ENCODE measurements around the gene PAGR1.
"Not testable (repeated sequence)": the region's sequence is repeated elsewhere in the genome, so short reads cannot be mapped to it uniquely, and the experiment has no call there.

The PAGR1 gene

DNA sequence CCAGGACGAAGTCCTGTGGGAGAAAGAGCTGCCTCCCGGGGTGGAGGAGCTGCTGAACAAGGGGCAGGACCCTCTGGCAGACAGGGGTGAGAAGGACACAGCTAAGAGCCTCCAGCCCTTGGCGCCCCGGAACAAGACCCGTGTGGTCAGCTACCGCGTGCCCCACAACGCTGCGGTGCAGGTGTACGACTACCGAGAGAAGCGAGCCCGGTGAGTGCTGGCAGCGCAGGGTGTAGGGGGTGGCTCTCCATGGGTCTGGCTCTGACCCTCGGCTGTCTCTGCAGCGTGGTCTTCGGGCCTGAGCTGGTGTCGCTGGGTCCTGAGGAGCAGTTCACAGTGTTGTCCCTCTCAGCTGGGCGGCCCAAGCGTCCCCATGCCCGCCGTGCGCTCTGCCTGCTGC is 25.7 kb downstream of the PAGR1 start:
- no peak for DNase-seq

DNA sequence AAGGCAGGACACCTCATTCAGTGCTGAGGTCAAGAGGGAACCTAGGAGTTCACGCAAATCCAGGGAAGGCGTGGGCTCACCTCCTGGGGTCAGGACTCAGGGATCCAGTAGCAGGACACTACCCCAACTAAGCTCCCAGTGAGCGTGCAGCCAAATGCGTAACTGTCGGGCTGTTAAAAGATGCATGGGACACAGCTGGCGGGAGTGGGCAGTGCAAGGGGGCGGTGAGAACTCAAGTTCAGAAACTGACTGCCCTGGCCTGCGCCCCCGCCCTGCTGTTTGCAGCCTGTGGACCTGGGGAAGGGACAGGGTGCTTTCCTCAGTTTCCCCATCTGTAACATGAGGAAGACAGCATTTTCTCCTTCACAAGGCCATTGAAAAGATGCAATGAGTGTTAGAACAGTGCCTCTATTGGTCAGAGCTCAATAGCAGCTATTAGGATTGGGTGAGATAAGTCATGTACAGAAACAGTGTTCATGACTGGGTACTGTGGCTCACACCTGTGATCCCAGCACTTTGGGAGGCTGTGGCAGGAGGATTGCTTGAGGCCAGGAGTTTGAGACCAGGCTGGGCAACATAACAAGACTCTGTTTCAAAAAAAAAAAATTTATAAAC is 26.9 kb downstream of the PAGR1 start:
- no peak for DNase-seq

DNA sequence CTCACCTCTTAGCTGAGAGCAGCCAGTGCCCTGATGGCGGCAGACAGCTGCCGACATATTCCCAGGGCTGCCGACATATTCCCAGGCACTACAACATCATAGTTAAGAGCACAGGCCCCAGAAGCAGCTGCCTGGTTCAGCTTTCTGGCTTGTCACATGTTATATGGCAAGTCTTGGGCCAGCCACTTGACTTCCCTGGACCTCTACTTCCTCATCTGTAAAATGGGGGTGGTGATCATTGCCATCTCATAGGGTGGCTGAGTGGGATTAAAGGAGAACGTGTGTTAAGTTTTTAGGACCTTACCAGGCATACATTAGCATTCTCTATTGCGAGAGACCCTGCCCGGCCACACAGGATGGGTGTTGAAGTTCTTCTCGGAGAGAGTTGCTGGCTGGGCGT is 28.0 kb downstream of the PAGR1 start:
- DNase-seq = no peak

DNA sequence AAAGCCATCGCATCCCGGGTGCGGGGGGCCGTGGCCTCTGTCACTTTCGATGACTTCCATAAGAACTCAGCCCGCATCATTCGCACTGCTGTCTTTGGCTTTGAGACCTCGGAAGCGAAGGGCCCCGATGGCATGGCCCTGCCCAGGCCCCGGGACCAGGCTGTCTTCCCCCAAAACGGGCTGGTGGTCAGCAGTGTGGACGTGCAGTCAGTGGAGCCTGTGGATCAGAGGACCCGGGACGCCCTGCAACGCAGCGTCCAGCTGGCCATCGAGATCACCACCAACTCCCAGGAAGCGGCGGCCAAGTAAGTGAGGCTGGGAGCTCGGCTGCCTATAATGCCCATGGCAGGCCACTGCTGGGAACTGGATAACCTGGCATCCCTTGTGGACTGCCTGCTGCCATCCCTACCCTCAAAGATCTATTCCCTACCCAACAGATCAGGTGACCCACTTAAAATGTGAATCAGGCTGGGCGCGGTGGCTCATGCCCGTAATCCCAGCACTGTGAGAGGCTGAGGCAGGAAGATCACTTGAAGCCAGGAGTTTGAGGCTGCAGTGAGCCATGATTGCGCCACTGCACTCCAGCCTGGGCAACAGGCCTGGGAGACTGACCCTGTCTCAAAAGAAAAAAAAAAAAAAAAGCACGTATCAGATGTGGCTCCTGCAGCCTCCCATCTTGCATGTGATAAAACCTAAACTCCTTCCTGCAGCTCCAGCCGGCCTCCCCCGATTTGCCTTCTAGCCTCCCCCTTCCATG is 28.8 kb downstream of the PAGR1 start:
- no peak for DNase-seq

DNA sequence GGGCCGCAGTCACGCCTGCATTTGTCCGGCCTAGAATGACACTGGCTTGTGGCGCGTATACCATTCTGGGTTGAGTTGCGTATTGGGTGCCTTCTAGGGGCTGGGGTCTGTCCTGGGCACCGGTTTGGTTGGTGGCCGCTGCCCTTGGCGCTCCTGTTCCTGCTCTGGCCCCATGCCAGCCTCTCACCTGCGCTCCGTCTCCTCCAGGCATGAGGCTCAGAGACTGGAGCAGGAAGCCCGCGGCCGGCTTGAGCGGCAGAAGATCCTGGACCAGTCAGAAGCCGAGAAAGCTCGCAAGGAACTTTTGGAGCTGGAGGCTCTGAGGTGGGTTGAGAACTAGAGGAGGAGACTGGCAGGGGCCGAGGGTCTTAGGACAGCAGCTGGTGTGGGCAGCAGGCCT is 29.7 kb downstream of the PAGR1 start:
- no peak for DNase-seq

DNA sequence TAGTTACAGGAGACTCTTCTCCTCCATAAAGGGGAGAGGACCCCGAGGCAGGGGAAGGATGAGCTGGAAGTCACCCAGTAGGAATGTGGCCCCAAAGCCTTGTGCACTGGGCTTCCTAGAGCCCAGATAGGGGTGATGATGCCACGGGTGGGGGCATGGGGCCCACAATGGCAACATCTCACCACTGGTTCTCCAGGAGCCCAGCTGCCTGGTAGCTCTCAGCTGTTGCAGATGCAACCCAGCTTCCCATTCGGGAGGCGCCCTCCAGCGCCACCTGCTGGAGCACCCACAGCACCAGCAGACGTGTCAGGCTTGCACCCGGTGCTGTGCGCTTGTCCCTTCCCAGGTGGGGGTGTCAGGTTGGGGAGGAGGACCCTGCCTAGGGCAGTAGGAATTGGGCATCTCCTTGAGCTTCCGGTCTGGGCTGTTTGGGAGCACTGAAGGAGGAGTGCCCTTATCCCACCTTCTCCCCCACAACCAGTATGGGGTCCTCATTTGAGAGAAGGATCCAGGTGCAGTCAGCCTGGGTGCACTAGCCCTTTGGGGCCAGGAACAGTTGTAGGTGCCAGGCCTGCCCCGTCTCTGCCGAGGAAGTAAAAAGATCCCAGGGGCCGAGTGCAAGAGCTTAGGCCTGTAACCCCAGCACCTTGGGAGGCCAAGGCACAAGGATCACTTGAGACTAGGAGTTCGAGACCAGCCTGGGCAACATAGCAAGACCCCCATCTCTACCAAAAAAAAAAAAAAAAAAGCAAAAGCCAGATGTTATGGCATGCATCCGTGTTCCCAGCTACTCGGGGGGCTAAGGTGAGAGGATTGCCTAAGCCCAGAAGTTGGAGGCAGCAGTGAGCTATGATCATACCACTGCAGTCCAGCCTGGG is 32.7 kb downstream of the PAGR1 start:
- DNase-seq = peak; percentile 60

DNA sequence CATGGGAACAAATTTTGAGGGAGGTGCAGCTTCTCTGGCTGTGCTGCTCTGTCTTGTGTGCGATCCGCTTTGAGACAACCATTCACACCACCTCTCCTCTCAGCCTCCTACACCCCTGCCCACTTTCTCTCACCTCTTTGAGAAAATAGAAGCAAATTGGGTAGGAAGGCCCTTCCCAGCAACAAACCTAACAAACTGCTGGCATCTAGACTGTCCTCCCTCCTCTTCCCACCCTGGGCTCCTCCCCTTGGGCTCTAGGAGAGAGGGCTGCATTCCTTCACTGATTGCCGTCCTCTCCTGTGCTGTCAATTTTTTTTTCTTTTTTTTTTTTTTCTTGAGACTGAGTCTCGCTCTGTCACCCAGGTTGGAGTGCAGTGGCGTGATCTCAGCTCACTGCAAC is 33.6 kb downstream of the PAGR1 start:
- DNase-seq = no peak

DNA sequence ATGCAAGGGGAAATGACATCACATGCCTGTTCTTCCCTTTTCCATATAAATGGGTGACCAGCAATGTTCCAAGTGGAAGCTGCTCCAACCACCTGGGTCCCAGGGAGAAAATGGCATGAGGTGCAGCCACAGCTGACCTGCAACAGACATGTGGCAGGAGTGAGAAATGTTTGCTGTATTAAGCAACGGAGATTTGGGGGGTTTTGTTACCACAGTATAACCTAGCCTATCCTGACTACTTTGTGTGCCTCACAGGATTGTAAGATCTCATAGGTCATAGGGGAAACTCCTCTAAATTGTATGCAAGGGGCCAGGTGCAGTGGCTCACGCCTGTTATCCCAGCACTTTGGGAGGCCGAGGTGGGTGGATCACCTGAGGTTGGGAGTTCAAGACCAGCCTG is 35.0 kb downstream of the PAGR1 start:
- no peak for DNase-seq

DNA sequence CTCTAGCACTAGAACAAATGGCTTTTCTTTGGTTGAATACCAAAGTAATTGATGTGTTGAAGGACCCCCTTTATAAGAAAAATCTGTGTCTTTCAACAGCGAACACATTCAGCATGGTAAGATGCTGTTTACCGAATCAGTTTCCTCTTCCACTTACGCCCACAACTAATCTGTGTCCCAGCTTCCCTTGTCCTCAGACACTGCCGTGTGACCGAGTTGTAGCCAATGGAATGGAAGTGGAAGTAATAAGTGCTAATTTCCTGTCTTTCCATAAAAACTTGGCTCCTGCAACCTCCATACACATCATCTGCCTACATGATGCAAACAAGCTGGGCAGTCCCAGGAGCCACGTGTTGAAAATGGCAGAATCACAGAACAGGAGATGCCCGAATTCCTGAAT is 36.7 kb downstream of the PAGR1 start:
- no peak for DNase-seq

DNA sequence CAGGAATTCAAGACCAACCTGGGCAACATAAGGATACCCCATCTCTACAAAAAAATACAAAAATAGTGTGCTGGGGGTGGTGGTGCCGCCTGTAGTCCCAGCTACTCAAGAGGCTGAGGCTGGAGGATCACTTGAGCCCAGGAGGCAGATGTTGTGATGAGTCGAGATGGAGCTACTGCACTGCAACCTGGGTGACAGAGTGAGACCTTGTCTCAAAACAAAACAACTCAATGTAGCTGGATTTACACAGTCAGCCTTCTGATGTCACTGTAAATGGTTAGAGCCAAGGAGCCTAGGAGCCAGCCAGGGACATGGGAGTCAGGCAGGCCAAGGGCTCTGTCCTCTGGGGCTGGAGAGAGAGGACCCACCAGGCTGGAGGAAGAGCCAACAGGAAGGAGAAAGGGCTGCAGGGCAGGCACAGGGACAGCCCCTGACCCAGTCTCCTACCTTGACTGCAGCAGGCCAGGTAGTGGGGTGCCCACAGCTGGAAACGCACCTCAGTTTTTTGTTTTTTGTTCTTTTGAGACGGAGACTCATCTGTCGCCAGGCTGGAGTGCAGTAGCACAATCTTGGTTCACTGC is 38.7 kb downstream of the PAGR1 start:
- no peak for DNase-seq

DNA sequence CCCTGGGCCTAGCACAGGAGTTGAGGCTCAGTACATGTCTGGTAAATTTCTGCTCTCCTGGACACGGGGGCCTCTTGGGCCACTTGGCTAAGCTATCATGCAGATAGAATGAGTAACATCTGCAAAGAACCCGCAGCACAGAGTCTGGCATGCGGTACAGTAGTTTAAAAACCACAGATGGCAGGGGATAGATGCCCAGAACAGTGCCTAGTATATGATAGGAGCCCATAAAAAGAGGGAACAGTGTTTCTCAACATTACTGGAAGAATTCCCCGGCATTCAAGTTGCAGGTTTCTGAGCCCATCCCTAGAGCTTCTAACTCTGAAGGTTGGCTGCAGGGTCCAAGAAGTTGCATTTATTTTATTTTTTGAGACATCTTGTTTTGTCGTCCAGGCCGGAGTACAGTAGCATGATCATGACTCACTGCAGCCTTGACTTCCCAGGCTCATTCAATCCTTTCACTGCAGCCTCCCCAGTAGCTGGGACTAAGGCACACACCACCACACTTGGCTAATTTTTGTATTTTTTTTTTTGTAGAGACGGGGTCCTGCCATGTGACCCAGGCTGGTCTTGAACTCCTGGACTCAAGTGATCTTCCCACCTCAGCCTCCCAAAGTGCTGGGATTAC is 41.3 kb downstream of the PAGR1 start:
- peak; percentile 10 for DNase-seq

DNA sequence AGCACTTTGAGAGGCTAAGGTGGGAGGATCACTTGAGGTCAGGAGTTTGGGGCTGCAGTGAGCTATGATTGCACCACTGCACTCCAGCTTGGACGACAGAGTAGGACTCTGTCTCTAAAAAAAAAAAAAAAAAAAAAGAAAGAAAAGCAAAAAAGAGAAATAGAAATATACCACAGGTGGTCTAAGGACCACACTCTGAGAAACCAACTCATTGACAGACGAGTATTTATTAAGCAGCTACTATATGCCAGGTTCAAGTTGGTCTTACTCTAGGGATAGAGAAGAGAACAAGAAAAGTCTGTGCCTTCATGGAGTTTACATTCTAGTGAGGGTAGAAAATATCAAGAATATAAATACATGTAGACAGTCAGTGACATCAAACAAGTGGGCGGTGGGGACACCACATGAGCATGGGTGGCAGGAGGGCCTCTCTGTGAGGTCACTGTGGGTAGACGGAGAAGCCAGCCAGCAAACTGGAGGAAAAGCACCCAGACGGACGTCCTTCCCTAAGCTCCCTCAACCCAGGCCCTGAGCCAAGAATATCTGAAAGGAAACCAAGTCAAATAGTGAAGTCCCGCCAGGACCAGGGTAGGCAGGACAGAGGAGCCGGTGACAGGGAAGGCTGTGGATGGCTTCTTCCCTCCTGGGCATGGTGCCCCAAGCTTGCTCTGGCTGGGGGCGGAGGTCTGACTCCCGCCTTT is 42.3 kb downstream of the PAGR1 start:
- no peak for DNase-seq

DNA sequence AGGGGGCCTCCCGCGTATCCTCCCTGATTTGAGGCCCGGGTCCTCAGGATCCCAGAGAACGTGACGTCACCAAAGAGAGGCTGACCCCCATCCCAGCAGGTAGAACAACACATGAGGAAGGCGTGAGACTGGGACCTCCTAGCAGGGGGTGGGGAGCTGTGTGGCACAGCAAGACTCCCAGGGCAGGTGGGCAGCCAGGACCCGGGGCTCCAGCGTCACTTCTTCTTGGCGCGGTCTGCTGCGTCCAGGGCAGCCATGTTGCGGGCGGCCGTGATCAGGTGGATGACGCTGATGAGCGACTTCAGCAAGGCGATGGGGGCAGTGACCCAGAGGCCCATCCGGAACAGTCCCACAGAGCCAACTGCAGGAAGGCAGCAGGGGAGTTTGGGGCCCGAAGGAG is 43.0 kb downstream of the PAGR1 start:
- no peak for DNase-seq

DNA sequence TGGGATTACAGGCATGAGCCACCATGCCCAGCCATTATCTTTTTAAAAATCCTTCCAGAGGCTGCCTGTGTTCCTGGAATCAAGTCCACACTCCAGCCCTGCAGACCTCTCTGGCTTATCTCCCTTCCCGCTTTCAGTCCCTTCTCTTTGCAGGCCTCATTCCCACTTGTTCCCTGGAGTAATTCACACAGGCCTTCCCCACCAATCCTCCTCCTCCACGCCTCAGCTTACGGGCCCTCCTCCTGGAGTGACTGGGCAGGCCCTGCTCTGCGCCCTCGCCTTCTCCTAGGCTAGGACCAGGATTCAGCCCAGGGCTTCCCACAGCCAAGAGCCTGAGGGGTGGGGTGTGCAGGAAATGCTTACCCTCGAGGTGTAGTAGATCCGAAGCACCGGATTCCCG is 44.3 kb downstream of the PAGR1 start:
- no peak for DNase-seq

DNA sequence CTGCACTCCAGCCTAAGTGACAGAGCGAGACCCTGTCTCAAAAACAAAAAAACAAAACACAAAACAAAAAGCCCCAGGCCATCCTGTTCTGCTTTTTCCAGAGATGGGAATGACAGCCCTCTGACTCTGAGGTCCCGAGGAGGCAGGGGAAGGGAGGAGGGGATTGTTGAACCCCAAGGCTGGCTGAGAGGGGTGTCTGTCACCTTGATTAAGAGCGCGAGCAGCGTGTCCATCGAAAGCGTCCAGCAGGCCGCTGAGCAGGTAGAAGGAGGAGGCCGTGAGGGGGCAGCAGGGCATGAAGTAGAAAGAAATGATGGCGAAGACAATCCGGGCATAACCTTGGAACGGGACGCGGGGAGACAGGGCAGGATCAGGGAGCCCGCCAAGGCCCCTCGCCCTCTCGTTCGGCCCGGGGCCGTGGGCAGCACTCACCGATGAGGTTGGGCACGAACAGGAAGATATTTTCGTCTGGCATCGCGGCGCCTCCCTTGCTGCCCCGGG is 46.5 kb downstream of the PAGR1 start:
- DNase-seq = no peak

DNA sequence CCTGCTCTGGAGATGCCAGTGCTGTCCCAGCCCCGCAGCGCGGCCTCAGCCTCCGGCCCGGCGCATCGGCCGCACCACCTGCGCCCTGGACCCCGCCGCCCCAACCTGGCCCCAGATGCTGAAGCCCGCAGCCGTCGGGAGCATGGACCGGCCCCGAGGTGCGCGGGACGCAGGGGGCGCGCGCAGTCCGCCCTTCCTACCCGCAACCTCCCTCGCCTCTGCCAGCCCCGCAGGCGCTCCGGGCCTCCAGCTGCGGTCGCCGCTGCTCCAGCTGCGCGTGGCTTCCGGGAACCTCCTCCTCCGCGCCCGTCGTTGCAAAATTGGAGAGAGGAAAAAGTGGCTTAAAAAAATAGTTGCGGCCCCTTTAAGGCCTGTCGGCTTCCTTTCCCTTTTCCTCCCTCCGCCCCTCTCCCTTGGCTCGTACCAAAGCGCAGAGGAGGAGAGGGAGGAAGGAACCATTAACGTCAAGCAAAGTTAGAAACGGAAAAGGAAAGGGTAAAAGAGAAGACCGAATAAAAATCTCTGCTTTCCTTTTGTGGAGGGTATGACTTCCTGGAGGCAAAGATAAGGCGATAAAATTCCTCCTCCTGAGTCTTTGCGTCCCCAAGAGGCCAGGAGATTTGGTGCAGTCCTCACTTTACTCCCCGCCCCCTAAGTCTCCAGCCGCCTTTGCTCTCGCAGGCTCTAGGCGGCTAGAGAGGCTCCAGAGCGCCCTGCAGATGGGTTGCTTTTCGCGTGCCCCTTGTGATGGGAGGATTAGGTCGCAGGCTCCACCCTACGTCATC is 47.1 kb downstream of the PAGR1 start, which contains the start of gene CDIPT:
CDIPT (minus strand) TSS at position 343 of the 785 bp plus-strand sequence. CDS start 369 bp downstream, outside the sequence.
- peak; percentile 91 for DNase-seq

DNA sequence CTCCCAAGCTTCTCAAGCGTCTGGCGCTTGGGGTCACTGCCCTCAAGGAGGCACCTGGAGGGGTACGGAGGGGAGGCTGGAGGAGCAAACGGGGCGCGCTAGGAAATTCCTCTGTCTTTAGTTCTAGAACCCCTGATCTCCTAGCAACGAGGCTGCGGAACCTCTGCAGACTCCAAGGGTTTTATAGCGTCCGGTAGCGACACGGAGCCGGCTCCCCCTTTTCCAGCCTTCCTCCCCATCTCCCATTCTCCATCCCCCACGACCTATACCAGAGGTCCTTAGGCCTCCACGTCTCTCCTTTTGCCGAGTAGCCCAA is 47.7 kb downstream of the PAGR1 start:
- no peak for DNase-seq

DNA sequence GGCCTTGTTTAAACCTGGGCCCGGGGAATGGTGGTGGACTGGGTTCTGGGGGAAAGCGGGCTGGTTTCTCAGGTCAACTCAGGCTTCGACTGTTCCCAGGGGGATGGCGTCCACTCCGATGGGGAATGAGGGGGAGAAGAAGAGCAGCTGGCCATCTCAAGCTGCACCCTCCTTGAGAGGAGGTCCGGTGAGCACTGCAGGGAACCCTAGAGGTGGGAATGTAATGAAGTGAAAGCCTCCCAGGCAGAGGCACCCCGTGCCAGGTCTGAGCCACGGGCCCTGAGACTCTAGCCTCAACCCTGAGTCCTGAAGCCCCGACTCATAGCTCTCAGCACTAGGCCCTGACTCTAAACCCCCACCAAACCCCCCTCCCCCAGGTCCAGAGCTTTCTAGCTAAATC is 48.3 kb downstream of the PAGR1 start:
- no peak for DNase-seq

DNA sequence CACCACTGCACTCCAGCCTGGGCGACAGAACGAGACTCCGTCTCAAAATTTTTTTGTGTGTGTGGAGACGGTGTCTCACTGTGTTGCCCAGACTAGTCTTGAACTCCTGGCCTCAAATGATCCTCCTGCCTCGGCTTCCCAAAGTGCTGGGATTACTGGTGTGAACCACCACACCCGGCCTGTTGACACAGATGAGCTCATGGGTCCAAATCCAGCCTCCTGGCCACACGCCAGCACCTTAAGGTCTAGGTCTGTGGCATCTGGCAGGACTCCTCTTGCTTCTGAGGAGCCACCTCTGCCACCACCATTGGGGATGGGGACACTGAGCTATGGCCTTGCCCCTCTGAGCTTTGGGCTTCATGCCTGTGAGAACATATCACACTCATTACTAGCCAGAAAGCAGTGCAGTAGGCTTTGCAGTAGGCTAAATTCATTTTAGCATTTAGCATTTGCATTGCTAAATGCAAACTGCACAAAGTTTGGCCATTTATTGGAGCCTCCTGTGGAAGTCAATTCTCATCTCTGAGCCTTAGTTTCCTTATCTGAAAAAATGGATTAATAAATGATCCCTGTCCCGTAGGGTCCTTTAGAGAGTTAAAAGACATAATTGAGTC is 52.6 kb downstream of the PAGR1 start:
- no peak for DNase-seq

DNA sequence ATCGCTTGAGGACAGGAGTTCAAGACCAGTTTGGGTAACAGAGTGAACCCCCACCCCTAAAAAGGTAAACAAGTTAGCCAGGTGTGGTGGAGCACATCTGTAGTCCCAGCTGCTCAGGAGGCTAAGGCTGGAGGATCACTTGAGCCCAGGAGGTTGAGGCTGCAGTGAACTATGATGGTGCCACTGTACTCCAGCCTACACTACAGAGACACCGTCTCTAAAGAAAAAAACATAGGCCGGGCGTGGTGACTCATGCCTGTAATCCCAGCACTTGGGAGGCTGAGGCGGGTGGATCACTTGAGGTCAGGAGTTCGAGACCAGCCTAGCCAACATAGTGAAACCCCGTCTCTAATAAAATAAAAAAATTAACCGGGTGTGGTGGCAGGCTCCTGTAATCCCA is 53.1 kb downstream of the PAGR1 start:
- not testable (repeated sequence) for DNase-seq
